Uterus (tissue), 4 donors: ENCODE data around the gene HNRNPAB. TPM values are rescaled to one million over a fixed set of nuclear protein-coding genes. Genes with fewer than 3 reads are reported as not detected.

ENCODE experiments used
- DNase-seq, 2 donors: peaks; one replicate each; pipeline ENCODE4 v3.0.0-alpha.2; 2019 to 2020
- H3K27ac ChIP-seq, 2 donors: fragments of 200-600 bp; sonication (generic); 1 replicate in 1 of 2; 2 replicates in 1 of 2; pipeline ENCODE4 v1.5.1; 2016 to 2018
- H3K27me3 ChIP-seq, 2 donors: fragments of 200-600 bp; sonication (generic); one replicate each; pipeline ENCODE4 v1.5.1; 2018 to 2019; ENCODE audit warnings: control low read depth in 1 of 2
- H3K36me3 ChIP-seq, 2 donors: fragments of 200-600 bp; sonication (generic); one replicate each; pipeline ENCODE4 v1.5.1; 2019; ENCODE audit warnings: control low read depth in 1 of 2
- H3K4me1 ChIP-seq, 2 donors: fragments of 200-600 bp; sonication (generic); one replicate each; pipeline ENCODE4 v1.5.1; 2018 to 2019; ENCODE audit warnings: control low read depth in 1 of 2
- H3K4me3 ChIP-seq, 2 donors: fragments of 200-600 bp; sonication (generic); 1 replicate in 1 of 2; 2 replicates in 1 of 2; pipeline ENCODE4 v1.5.1; 2018 to 2019; ENCODE audit warnings: mild to moderate bottlenecking in 1 of 2
- H3K9me3 ChIP-seq, 2 donors: fragments of 200-600 bp; sonication (generic); one replicate each; pipeline ENCODE4 v1.5.1; 2019; ENCODE audit warnings: control low read depth in 1 of 2
- POLR2A ChIP-seq, 2 donors: fragments of 450-650 bp; IDR thresholded peaks; one replicate each; pipeline ENCODE4 v1.6.1; 2016; ENCODE audit warnings: antibody characterized with exemption in 2 of 2, mild to moderate bottlenecking in 1 of 2, moderate library complexity in 1 of 2
- intact Hi-C: fragments of 100-400 bp; cut with DNase I; formaldehyde crosslinking; loops from one replicate; pipeline ENCODE4 v1.15.1; 2023; ENCODE audit warnings: low total_unique reads
- total RNA-seq, 4 donors: library from RNA; depleted of rRNA in 3 of 4; stranded (reverse); fragments of >200 nt in 3 of 4; gene quantifications; one replicate each; pipeline versions ENCODE4 v1.1.0 to v1.2.4, GENCODE V29; 2014 to 2023
- TF ChIP-seq, protein P1 (sequence below), 4 experiments: fragments of 200-600 bp in 2 of 4; fragments of 450-650 bp in 2 of 4; sonication (generic) in 2 of 4; IDR thresholded peaks; one replicate each; pipeline ENCODE4 v1.5.1; 2016 to 2019; ENCODE audit warnings: antibody characterized with exemption in 4 of 4, mild to moderate bottlenecking in 2 of 4, moderate library complexity in 1 of 4
- donor health status: DM: yes; HTN: yes; CAD: no.

Gene HNRNPAB
- total RNA-seq, 4 donors from 2014 or later: 45.1 to 112 (median 73.4) TPM

DNA sequence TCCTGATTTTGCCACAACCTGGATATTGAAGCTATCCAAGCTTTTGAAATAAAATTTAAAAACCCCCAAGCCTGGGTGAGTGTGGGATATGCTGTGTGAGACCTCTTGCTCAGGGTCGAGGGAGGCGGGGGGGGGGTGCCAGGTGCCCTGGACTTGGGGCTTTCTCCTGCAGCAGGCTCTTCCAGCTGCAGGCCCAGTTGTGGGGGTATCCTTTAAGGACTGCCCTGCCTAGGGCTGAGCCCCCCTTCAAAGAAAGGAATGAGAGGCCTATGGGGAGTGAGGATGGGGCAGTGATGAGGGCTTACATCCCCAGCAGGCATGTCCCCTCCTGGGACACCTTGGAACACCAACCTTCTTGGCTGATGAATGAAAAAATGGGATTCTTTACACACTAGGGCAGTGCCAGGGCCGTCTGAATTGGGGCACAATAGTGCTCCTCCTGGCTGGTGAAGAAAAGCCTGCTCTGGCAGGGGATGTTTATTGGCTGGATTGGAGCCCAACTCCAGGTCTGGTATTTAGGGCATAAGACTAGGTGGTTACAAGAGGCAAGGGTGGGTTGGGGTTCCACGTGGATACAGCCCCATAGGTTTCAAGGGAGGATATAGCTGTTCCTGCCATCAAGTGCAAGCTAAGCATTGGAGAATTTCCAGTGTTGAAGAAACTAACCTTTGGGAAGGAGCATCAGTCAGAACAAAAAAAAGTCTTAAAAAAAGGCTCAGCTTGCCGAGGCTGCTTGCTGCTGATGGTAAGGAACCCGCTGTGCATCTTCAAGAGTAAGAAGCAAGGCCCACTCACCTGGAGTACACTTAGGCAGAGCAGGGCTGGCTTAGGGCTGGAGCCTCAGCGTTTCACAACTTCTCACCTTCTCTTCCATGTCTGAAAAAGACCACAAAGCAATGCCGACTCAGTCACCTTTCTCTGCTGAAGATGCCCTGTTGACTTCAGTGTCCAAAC is 7.0 kb downstream of the HNRNPAB start:
- H3K36me3 ChIP-seq: no peaks in the 10 kb centered on the region
- peaks cover under 1 to 4% of the 10 kb centered on the region in 2 donors for H3K4me1 ChIP-seq
- H3K27me3 ChIP-seq: no peaks in the 10 kb centered on the region
- intact Hi-C loops: no loop called here
- H3K9me3 ChIP-seq: no peaks in the 10 kb centered on the region
- no peak overlapping the region for H3K4me3 ChIP-seq
- no peak overlapping the region for H3K27ac ChIP-seq
- DNase-seq: no peak
- TF ChIP-seq, protein P1, sequence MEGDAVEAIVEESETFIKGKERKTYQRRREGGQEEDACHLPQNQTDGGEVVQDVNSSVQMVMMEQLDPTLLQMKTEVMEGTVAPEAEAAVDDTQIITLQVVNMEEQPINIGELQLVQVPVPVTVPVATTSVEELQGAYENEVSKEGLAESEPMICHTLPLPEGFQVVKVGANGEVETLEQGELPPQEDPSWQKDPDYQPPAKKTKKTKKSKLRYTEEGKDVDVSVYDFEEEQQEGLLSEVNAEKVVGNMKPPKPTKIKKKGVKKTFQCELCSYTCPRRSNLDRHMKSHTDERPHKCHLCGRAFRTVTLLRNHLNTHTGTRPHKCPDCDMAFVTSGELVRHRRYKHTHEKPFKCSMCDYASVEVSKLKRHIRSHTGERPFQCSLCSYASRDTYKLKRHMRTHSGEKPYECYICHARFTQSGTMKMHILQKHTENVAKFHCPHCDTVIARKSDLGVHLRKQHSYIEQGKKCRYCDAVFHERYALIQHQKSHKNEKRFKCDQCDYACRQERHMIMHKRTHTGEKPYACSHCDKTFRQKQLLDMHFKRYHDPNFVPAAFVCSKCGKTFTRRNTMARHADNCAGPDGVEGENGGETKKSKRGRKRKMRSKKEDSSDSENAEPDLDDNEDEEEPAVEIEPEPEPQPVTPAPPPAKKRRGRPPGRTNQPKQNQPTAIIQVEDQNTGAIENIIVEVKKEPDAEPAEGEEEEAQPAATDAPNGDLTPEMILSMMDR (IDR thresholded peaks at IDR 0.05): no peak
- no peak for TF ChIP-seq POLR2A (IDR thresholded peaks at IDR 0.05)

DNA sequence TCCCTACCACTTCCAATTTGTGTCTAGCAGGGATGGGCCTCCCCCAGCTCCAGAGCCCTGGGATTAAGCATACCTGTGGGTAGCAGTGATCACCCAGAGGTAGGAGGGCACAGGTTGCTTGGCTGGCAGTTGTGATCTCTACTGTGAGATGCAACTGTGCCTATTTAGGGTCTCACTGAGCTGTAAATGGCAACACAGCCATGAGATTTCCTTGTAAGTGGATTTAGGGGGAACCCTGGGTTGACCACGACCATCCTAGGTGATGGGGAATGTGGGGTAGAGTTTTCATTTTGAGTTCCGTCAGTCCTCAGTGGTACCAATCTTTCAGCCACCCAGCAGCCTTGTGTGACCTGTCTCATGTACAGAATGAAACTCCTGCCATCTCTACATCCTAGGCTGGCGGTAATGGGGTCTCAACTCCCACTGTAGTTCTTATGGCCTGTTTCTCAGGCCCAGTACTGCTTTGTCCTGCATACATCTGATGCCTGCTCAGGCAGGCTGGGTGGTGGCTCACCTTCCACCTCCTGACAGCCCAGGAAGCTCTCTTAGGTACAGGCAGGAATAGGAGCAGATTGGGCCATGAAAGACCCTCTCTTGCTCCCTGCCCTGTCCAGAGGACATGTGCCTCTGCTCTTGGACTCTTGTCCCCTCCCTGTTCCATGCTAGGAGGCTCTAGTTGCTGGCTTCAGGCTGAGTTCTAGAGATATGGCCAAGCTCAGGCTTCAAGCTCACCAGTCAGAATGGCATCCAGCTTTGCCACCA is 8.1 kb downstream of the HNRNPAB start:
- no peaks in the 10 kb centered on the region for H3K36me3 ChIP-seq
- no peaks in the 10 kb centered on the region for H3K9me3 ChIP-seq
- no peak for TF ChIP-seq POLR2A (IDR thresholded peaks at IDR 0.05)
- TF ChIP-seq, protein P1 (IDR thresholded peaks at IDR 0.05): no peak

DNA sequence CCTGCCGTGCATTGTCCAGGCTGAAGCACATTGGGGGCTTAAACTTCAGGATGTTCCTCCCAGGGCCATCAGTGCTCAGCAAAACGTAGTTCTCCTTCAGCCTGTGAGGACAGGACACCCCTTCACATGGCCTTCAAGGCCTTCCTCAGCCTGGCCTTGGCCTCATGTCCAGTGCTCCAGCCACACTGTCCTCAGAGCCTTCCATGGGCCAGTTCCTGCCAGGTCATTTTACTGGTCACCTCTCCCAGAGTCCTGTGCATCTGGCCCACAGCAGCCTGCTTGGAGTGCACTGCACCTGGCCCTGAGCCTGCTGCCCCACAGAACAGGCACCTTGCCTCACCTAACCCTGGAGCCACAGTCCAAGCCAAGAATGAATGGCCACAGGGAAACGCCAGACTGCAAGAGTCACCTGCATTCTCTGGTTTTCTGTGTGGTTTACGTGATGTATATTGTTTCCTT is 8.7 kb downstream of the HNRNPAB start:
- H3K27ac ChIP-seq: no peak overlapping the region
- TF ChIP-seq, protein P1 (IDR thresholded peaks at IDR 0.05): no peak
- TF ChIP-seq POLR2A (IDR thresholded peaks at IDR 0.05): no peak
- intact Hi-C loops: no loop called here
- H3K27me3 ChIP-seq: no peaks in the 10 kb centered on the region
- no peaks in the 10 kb centered on the region for H3K4me1 ChIP-seq
- no peaks in the 10 kb centered on the region for H3K36me3 ChIP-seq
- DNase-seq: no peak
- H3K4me3 ChIP-seq: no peak overlapping the region
- H3K9me3 ChIP-seq: no peaks in the 10 kb centered on the region

More for the DNA sequence above, 8.1 kb downstream of the HNRNPAB start:
- Histone ChIP-seq H3K27ac (no peak overlapping the region), H3K4me1 (no peaks in the 10 kb centered on the region), H3K27me3 (no peaks in the 10 kb centered on the region), H3K4me3 (no peak overlapping the region)
- DNase-seq: no peak
- intact Hi-C loops: no loop called here

DNA sequence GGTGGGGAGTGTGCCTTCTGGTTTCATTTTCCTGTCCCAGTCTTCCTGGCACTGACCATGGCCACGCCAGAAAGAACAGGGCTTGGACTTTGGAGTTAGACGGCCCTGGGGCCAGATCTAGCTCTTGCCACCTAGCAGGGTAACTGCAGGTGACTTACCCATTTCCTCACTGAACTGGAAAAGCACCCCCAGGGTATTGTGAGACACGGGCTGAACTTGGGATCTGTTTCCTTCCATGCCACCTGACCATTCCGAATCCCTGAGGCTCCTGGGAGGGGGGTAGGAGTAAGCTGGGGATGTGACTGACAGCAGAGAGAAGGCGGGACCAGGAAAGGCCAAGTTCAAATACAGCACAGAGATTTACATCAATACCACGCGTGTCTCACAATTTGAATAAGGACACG is 9.4 kb downstream of the HNRNPAB start:
- DNase-seq: no peak
- Histone ChIP-seq H3K27ac (no peak overlapping the region), H3K36me3 (no peaks in the 10 kb centered on the region), H3K27me3 (no peaks in the 10 kb centered on the region), H3K4me1 (no peaks in the 10 kb centered on the region), H3K4me3 (no peak overlapping the region), H3K9me3 (no peaks in the 10 kb centered on the region)
- no peak for TF ChIP-seq POLR2A (IDR thresholded peaks at IDR 0.05)
- TF ChIP-seq, protein P1 (IDR thresholded peaks at IDR 0.05): no peak
- intact Hi-C loops: no loop called here
